IMR-90 (cell line): ENCODE measurements around the gene RAD51. TPM values are rescaled to one million over a fixed set of nuclear protein-coding genes. Genes with fewer than 3 reads are reported as not detected.

Experiments
- ATAC-seq: fragments of 200-7000 bp; cut with Tn5 transposase; 2 replicates; pipeline ENCODE4 v1.9.1; 2020; ENCODE audit warnings: low read depth, mild to moderate bottlenecking, moderate library complexity
- BruUV-seq: library from RNA; stranded (reverse); fragments of 400-500 nt; replicated peaks from 2 replicates; lab custom pipeline; 2021; lab: Mats Ljungman, UMichigan
- CTCF ChIA-PET: fragments of 300-600 bp; formaldehyde crosslinking; extraction: SDS; loops from one replicate; lab custom pipeline; 2021; ENCODE audit warnings: antibody characterized with exemption; lab: Yijun Ruan, JAX
- POLR2A ChIA-PET: fragments of 300-600 bp; sonication (Branson Sonifier 250); formaldehyde crosslinking; loops from one replicate; lab custom pipeline; 2022; ENCODE audit warnings: antibody characterized with exemption; ENCODE audit not compliant: unreplicated experiment; lab: Charles Lee
- DNase-seq: peaks from one replicate; pipeline ENCODE4 v3.0.0; 2013
- H2AFZ ChIP-seq: replicated peaks from 2 replicates; pipeline ENCODE3; 2013; ENCODE audit warnings: low read length, mild to moderate bottlenecking; ENCODE audit not compliant: poor library complexity
- H2AK5ac ChIP-seq: 2 replicates; pipeline ENCODE4 v1.6.1; 2013; ENCODE audit warnings: low read depth, low read length, inconsistent platforms
- H2AK9ac ChIP-seq: replicated peaks from 2 replicates; pipeline ENCODE3; 2013; ENCODE audit warnings: mild to moderate bottlenecking, low read depth, low read length, moderate library complexity; ENCODE audit not compliant: poor library complexity
- H2BK120ac ChIP-seq: 2 replicates; pipeline ENCODE4 v1.6.1; 2013; ENCODE audit warnings: low read depth, low read length, inconsistent platforms
- H2BK15ac ChIP-seq: 3 replicates; pipeline ENCODE4 v1.6.1; 2013; ENCODE audit warnings: low read depth, low read length, inconsistent platforms
- H2BK20ac ChIP-seq: 2 replicates; pipeline ENCODE4 v1.6.1; 2013; ENCODE audit warnings: low read depth, mild to moderate bottlenecking, inconsistent platforms, low read length, moderate library complexity
- H2BK5ac ChIP-seq: 2 replicates; pipeline ENCODE4 v1.6.1; 2013; ENCODE audit warnings: mild to moderate bottlenecking, low read depth, low read length, inconsistent platforms; ENCODE audit not compliant: poor library complexity, severe bottlenecking
- H3K14ac ChIP-seq: replicated peaks from 2 replicates; pipeline ENCODE4 v1.6.1; 2013; ENCODE audit warnings: low read depth, low read length, inconsistent platforms
- H3K18ac ChIP-seq: 2 replicates; pipeline ENCODE4 v1.6.1; 2013; ENCODE audit warnings: low read depth, low read length, control low read depth
- H3K23ac ChIP-seq: 2 replicates; pipeline ENCODE4 v1.6.1; 2013; ENCODE audit warnings: low read depth, low read length, inconsistent platforms
- H3K27ac ChIP-seq: 2 replicates; pipeline ENCODE4 v1.5.1; 2013; ENCODE audit warnings: mild to moderate bottlenecking, control low read depth, low read length; ENCODE audit not compliant: insufficient read depth
- H3K27me3 ChIP-seq: 2 replicates; pipeline ENCODE4 v1.6.1; 2013; ENCODE audit warnings: low read length; ENCODE audit not compliant: control insufficient read depth, insufficient read depth
- H3K36me3 ChIP-seq: 2 replicates; pipeline ENCODE4 v1.6.1; 2013; ENCODE audit warnings: low read length, mixed read lengths; ENCODE audit not compliant: control insufficient read depth, insufficient read depth
- H3K4ac ChIP-seq: 2 replicates; pipeline ENCODE4 v1.6.1; 2013; ENCODE audit warnings: low read depth, low read length, inconsistent platforms
- H3K4me1 ChIP-seq: 2 replicates; pipeline ENCODE4 v1.6.1; 2013; ENCODE audit warnings: low read length, mixed read lengths; ENCODE audit not compliant: control insufficient read depth, insufficient read depth
- H3K4me2 ChIP-seq: 2 replicates; pipeline ENCODE4 v1.6.1; 2013; ENCODE audit warnings: low read depth, mild to moderate bottlenecking, control low read depth, low read length, moderate library complexity
- H3K4me3 ChIP-seq: 2 replicates; pipeline ENCODE4 v1.5.1; 2013; ENCODE audit warnings: low read depth, mild to moderate bottlenecking, control low read depth, low read length, moderate library complexity; ENCODE audit not compliant: insufficient read depth
- H3K56ac ChIP-seq: 2 replicates; pipeline ENCODE4 v1.6.1; 2013; ENCODE audit warnings: low read length, inconsistent platforms; ENCODE audit not compliant: insufficient read depth; ENCODE audit errors: extremely low read depth
- H3K79me1 ChIP-seq, 2 experiments: 2 replicates each; pipeline ENCODE4 v1.6.1; 2013; ENCODE audit warnings: low read length in 2 of 2, inconsistent platforms in 1 of 2, low read depth in 1 of 2
- H3K9ac ChIP-seq: 2 replicates; pipeline ENCODE4 v1.6.1; 2013; ENCODE audit warnings: low read depth, low read length, control low read depth
- H3K9me1 ChIP-seq: 2 replicates; pipeline ENCODE4 v1.6.1; 2013; ENCODE audit warnings: low read length, inconsistent platforms; ENCODE audit not compliant: insufficient read depth
- H3K9me3 ChIP-seq: 2 replicates; pipeline ENCODE4 v1.6.1; 2013; ENCODE audit warnings: low read length; ENCODE audit not compliant: control insufficient read depth, insufficient read depth
- H4K20me1 ChIP-seq: 2 replicates; pipeline ENCODE4 v1.6.1; 2013; ENCODE audit warnings: low read length, inconsistent platforms; ENCODE audit not compliant: insufficient read depth
- H4K5ac ChIP-seq: 2 replicates; pipeline ENCODE4 v1.6.1; 2013; ENCODE audit warnings: mild to moderate bottlenecking, low read depth, low read length, control low read depth
- H4K8ac ChIP-seq, 2 experiments: 2 replicates each; pipeline ENCODE4 v1.6.1; 2013; ENCODE audit warnings: low read depth in 2 of 2, low read length in 2 of 2, control low read depth in 1 of 2, inconsistent platforms in 1 of 2
- H4K91ac ChIP-seq: 2 replicates; pipeline ENCODE4 v1.6.1; 2013; ENCODE audit warnings: low read depth, low read length, inconsistent platforms; ENCODE audit not compliant: insufficient read depth
- BHLHE40 ChIP-seq: fragments of 150-350 bp; IDR thresholded peaks from 2 replicates; pipeline ENCODE4 v1.6.1; 2016; ENCODE audit warnings: mild to moderate bottlenecking, low read depth, low read length
- CEBPB ChIP-seq: IDR thresholded peaks from 2 replicates; pipeline ENCODE4 v1.6.1; 2012; ENCODE audit warnings: low read depth, low read length, improper control_type of control experiment
- FOS ChIP-seq: fragments of 150-350 bp; IDR thresholded peaks from 2 replicates; pipeline ENCODE4 v1.6.1; 2016; ENCODE audit warnings: low read depth, low read length
- MAFK ChIP-seq: IDR thresholded peaks from 2 replicates; pipeline ENCODE4 v1.6.1; 2012; ENCODE audit warnings: low read depth, low read length, improper control_type of control experiment
- MAZ ChIP-seq: IDR thresholded peaks from 2 replicates; pipeline ENCODE4 v1.6.1; 2012; ENCODE audit warnings: low read depth, mild to moderate bottlenecking, low read length, improper control_type of control experiment, moderate library complexity, borderline replicate concordance
- MXI1 ChIP-seq: IDR thresholded peaks from 2 replicates; pipeline ENCODE4 v1.6.1; 2012; ENCODE audit warnings: low read depth, mild to moderate bottlenecking, low read length, moderate library complexity, borderline replicate concordance
- NFE2L2 ChIP-seq: fragments of 150-350 bp; IDR thresholded peaks from 2 replicates; pipeline ENCODE4 v1.6.1; 2016; ENCODE audit warnings: low read depth, mild to moderate bottlenecking, low read length
- POLR2A ChIP-seq: IDR thresholded peaks from 2 replicates; pipeline ENCODE4 v1.6.1; 2012; ENCODE audit warnings: mild to moderate bottlenecking, low read depth, low read length
- RAD21 ChIP-seq: IDR thresholded peaks from 2 replicates; pipeline ENCODE4 v1.6.1; 2012; ENCODE audit warnings: low read length, improper control_type of control experiment
- RFX5 ChIP-seq: IDR thresholded peaks from 2 replicates; pipeline ENCODE4 v1.8.0; 2012; ENCODE audit warnings: low read depth, mild to moderate bottlenecking, low read length, moderate library complexity
- WGBS, 2 experiments: methylation state at CpG; one replicate each; pipeline versions ENCODE4 v1.1.5 to v1.1.7; 2013; ENCODE audit warnings: missing lambda C conversion rate in 2 of 2; ENCODE audit not compliant: insufficient read length in 1 of 2; ENCODE audit errors: extremely low coverage in 2 of 2; 5-methylcytosine and 5-hydroxymethylcytosine counted together
- dilution Hi-C: fragments of 300-500 bp; cut with HindIII; formaldehyde crosslinking; loops from one replicate; pipeline ENCODE4 v1.14.3; 2018; ENCODE audit warnings: low sequenced_read_pairs; ENCODE audit not compliant: unreplicated experiment
- in situ Hi-C: fragments of 300-500 bp; cut with MboI; formaldehyde crosslinking; loops from 3 replicates; pipeline ENCODE4 v1.14.3; 2019; ENCODE audit warnings: low sequenced_read_pairs, inconsistent platforms, mixed read lengths
- intact Hi-C: fragments of 100-400 bp; cut with micrococcal nuclease; formaldehyde crosslinking; loops from 2 replicates; pipeline ENCODE4 v1.10.0; 2022
- polyA plus RNA-seq, 3 experiments: library from polyadenylated mRNA; depleted of rRNA; stranded (reverse); fragments of >200 nt; gene quantifications; 2 replicates each; pipeline ENCODE4 v1.2.3, GENCODE V29; 2012; ENCODE audit warnings: low replicate concordance in 1 of 3
- total RNA-seq: library from RNA; depleted of rRNA; stranded (reverse); fragments of >200 nt; gene quantifications from 2 replicates; pipeline ENCODE4 v1.2.3, GENCODE V29; 2012
- TF ChIP-seq, protein P1 (sequence below): fragments of 150-350 bp; IDR thresholded peaks from 2 replicates; pipeline ENCODE4 v1.6.1; 2017; ENCODE audit warnings: mild to moderate bottlenecking, antibody characterized with exemption, low read length, low read depth
- TF ChIP-seq, protein P2 (sequence below): fragments of 150-350 bp; IDR thresholded peaks from 2 replicates; pipeline ENCODE4 v1.6.1; 2016; ENCODE audit warnings: low read depth, mild to moderate bottlenecking, low read length, moderate library complexity, borderline replicate concordance
- TF ChIP-seq, protein P3 (sequence below): conservative IDR thresholded peaks from 2 replicates; pipeline ENCODE4 v1.5.1; 2012; ENCODE audit warnings: mild to moderate bottlenecking, low read depth, low read length, improper control_type of control experiment

The RAD51 gene
- total and polyA plus RNA-seq, 2 of the 4 experiments (the other 2 are of a cell fraction): 6.8 to 8.4 TPM

DNA sequence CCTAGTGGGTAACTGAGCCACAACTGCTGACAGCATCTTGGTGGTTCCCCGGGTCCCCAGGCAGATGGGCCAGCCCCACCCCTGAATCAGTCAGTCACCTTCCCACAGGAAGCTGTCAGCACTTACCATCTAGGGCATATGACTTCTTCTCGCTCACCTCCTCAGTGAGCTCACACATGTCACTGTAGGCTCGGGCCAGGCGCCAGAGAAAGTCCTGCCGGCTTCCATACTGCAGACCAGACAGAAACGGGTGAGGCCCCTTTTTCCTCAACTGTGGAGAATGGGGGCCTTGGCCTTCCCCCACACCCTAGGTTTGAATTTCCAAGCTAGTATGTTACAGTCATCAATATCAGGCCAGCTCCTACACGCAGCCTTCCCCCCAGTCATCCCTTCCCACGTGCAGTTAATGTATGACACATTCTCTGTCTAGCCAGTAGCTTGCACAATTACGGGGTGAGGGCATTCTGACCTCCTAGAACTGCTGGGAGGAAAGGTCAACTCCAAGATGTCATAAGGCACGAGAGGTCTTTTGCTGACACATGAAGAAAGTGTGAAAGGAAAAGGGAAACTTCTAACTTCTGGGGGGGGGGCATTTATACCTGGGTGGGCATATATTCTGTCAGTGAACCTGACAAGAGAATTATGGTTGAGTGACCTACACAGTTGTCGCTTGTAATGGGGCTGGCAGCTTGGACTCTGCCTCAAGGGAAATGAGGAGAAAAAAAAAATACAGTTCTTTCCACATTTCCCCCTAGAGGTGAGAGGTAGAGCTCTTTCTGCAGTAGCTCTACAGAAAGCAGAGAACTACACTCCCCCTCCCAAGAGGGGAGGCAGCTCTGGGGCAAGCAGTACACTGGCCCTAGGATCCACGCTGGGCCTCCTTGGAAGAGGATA lies 49.2 kb downstream of the RAD51 start:
- Histone ChIP-seq H4K5ac (no peak overlapping the region), H3K23ac (no peak overlapping the region), H3K4me3 (no peak overlapping the region), H3K4me2 (no peak overlapping the region), H3K27me3 (no peaks in the 10 kb centered on the region), H3K4ac (no peak overlapping the region), H3K27ac (no peak overlapping the region), H2BK20ac (no peak overlapping the region), H4K8ac (no peak overlapping the region), H3K9ac (no peak overlapping the region), H4K91ac (no peak overlapping the region), H3K56ac (no peak overlapping the region), H2BK15ac (no peak overlapping the region), H3K4me1 (peaks cover 2% of the 10 kb centered on the region; the same call in 1 of the 2 replicates), H4K20me1 (peaks cover 5% of the 10 kb centered on the region; the same call in 1 of the 2 replicates), H3K9me3 (no peaks in the 10 kb centered on the region), H3K9me1 (no peaks in the 10 kb centered on the region), H3K18ac (no peak overlapping the region), H2BK120ac (no peak overlapping the region), H3K14ac (no peak overlapping the region), H2AK5ac (peak overlapping the region; percentile 10; the same call in 1 of the 2 replicates), H2BK5ac (no peak overlapping the region), H2AFZ (no peak overlapping the region), H3K36me3 (peaks cover 27% of the 10 kb centered on the region), H2AK9ac (no peak overlapping the region), H3K79me1 (peaks cover 4 to 21% of the 10 kb centered on the region in 2 experiments; a peak in 2 of 4 replicates)
- peak; percentile 82 for ATAC-seq
- no CpG with 5 or more reads among the region's 12 CpGs for WGBS, 2 experiments
- ChIA-PET CTCF (interaction anchor here (0.6 to 1.5 kb wide), 7 partner anchors 19 to 541 kb away, joined by 3 to 9 read pairs (median 3); partner anchors contain the start of gene VPS18), POLR2A (interaction anchor here (0.5 to 0.7 kb wide), 2 partner anchors 13 to 155 kb away, joined by 6 to 14 read pairs; no protein-coding TSS in a partner anchor)
- dilution Hi-C loops (no loop called here), intact Hi-C loops (no loop called here), in situ Hi-C loops (no loop called here)
- peak; percentile 82 for DNase-seq
- no TSS peak for BruUV-seq
- TF ChIP-seq MAFK (peak; percentile 78), NFE2L2 (peak; percentile 41; the same call in 1 of the 2 replicates), RFX5 (no peak), FOS (peak; percentile 90), MXI1 (peak; percentile 58; the same call in 1 of the 2 replicates), POLR2A (no peak), BHLHE40 (peak; percentile 97), MAZ (peak; percentile 30; the same call in 1 of the 2 replicates), CEBPB (peak; percentile 99), RAD21 (no peak)
- TF ChIP-seq, protein P1, sequence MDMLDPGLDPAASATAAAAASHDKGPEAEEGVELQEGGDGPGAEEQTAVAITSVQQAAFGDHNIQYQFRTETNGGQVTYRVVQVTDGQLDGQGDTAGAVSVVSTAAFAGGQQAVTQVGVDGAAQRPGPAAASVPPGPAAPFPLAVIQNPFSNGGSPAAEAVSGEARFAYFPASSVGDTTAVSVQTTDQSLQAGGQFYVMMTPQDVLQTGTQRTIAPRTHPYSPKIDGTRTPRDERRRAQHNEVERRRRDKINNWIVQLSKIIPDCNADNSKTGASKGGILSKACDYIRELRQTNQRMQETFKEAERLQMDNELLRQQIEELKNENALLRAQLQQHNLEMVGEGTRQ: peak; percentile 58; the same call in 1 of the 2 replicates
- TF ChIP-seq, protein P2, sequence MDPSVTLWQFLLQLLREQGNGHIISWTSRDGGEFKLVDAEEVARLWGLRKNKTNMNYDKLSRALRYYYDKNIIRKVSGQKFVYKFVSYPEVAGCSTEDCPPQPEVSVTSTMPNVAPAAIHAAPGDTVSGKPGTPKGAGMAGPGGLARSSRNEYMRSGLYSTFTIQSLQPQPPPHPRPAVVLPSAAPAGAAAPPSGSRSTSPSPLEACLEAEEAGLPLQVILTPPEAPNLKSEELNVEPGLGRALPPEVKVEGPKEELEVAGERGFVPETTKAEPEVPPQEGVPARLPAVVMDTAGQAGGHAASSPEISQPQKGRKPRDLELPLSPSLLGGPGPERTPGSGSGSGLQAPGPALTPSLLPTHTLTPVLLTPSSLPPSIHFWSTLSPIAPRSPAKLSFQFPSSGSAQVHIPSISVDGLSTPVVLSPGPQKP: no peak
- TF ChIP-seq, protein P3, sequence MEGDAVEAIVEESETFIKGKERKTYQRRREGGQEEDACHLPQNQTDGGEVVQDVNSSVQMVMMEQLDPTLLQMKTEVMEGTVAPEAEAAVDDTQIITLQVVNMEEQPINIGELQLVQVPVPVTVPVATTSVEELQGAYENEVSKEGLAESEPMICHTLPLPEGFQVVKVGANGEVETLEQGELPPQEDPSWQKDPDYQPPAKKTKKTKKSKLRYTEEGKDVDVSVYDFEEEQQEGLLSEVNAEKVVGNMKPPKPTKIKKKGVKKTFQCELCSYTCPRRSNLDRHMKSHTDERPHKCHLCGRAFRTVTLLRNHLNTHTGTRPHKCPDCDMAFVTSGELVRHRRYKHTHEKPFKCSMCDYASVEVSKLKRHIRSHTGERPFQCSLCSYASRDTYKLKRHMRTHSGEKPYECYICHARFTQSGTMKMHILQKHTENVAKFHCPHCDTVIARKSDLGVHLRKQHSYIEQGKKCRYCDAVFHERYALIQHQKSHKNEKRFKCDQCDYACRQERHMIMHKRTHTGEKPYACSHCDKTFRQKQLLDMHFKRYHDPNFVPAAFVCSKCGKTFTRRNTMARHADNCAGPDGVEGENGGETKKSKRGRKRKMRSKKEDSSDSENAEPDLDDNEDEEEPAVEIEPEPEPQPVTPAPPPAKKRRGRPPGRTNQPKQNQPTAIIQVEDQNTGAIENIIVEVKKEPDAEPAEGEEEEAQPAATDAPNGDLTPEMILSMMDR: no peak
